Suprapubic skin (tissue), 4 donors: ENCODE data around the gene AGAP1. TPM values are rescaled to one million over a fixed set of nuclear protein-coding genes. Genes with fewer than 3 reads are reported as not detected.

Experiments used
- DNase-seq, 2 donors: peaks; one replicate each; pipeline ENCODE4 v3.0.0-alpha.2; 2019; ENCODE audit warnings: low spot score in 2 of 2
- H3K27ac ChIP-seq: fragments of 200-600 bp; sonication (generic); one replicate; pipeline ENCODE4 v1.5.1; 2019
- H3K27me3 ChIP-seq: fragments of 200-600 bp; sonication (generic); one replicate; pipeline ENCODE4 v1.5.1; 2019
- H3K36me3 ChIP-seq: fragments of 200-600 bp; sonication (generic); one replicate; pipeline ENCODE4 v1.5.1; 2019
- H3K4me1 ChIP-seq: fragments of 200-600 bp; sonication (generic); one replicate; pipeline ENCODE4 v1.5.1; 2019
- H3K4me3 ChIP-seq: fragments of 200-600 bp; sonication (generic); one replicate; pipeline ENCODE4 v1.5.1; 2019; ENCODE audit warnings: mild to moderate bottlenecking
- H3K9me3 ChIP-seq: fragments of 200-600 bp; sonication (generic); one replicate; pipeline ENCODE4 v1.5.1; 2019
- EP300 ChIP-seq: sonication (generic); formaldehyde crosslinking; IDR thresholded peaks from one replicate; pipeline ENCODE4 v1.6.1; 2017; ENCODE audit warnings: antibody characterized with exemption
- POLR2A ChIP-seq, 2 donors: fragments of 450-650 bp; IDR thresholded peaks; one replicate each; pipeline ENCODE4 v1.6.1; 2017; ENCODE audit warnings: antibody characterized with exemption in 2 of 2, mild to moderate bottlenecking in 2 of 2, moderate library complexity in 2 of 2
- POLR2AphosphoS5 ChIP-seq, 3 donors: sonication (generic); formaldehyde crosslinking; IDR thresholded peaks; one replicate each; pipeline ENCODE4 v1.6.1; 2017; ENCODE audit warnings: antibody characterized with exemption in 3 of 3
- WGBS: methylation state at CpG from one replicate; pipeline ENCODE4 v1.1.5; 2018; 5-methylcytosine and 5-hydroxymethylcytosine counted together
- total RNA-seq, 4 donors: library from RNA; depleted of rRNA; stranded (reverse); fragments of >200 nt; gene quantifications; one replicate each; pipeline ENCODE4 v1.1.0, GENCODE V29; 2016
- TF ChIP-seq, protein P1 (sequence below), 2 donors: fragments of 200-600 bp in 1 of 2; fragments of 450-650 bp in 1 of 2; sonication (generic) in 1 of 2; IDR thresholded peaks; one replicate each; pipeline ENCODE4 v1.5.1; 2016 to 2019; ENCODE audit warnings: antibody characterized with exemption in 2 of 2, mild to moderate bottlenecking in 1 of 2, moderate library complexity in 1 of 2

Gene AGAP1
- total RNA-seq, 4 donors from 2014 or later: 14.1 to 30.7 (median 19.4) TPM

DNA sequence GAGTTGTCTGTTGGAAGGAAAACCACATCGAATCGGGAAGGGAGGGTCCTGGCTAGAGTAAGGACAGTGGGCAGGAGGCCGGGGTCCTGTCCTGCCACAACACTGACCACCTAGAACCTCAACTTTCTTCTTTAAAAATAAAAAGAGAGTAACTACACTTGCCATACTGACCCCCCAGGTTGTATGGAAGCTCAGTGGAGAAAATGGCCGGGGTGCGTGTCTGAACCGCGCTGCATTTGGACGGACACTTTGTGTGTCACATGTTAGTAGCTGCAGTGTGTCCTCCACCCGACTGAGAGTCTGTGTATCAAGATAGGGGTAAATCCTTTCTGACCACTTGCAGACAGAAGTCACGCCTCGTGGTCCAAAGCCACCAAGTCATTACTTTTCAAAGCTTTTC lies 587.3 kb downstream of the AGAP1 start:
- TF ChIP-seq POLR2AphosphoS5 (IDR thresholded peaks at IDR 0.05) (no peak), EP300 (no peak), POLR2A (IDR thresholded peaks at IDR 0.05) (no peak)
- TF ChIP-seq, protein P1, sequence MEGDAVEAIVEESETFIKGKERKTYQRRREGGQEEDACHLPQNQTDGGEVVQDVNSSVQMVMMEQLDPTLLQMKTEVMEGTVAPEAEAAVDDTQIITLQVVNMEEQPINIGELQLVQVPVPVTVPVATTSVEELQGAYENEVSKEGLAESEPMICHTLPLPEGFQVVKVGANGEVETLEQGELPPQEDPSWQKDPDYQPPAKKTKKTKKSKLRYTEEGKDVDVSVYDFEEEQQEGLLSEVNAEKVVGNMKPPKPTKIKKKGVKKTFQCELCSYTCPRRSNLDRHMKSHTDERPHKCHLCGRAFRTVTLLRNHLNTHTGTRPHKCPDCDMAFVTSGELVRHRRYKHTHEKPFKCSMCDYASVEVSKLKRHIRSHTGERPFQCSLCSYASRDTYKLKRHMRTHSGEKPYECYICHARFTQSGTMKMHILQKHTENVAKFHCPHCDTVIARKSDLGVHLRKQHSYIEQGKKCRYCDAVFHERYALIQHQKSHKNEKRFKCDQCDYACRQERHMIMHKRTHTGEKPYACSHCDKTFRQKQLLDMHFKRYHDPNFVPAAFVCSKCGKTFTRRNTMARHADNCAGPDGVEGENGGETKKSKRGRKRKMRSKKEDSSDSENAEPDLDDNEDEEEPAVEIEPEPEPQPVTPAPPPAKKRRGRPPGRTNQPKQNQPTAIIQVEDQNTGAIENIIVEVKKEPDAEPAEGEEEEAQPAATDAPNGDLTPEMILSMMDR (IDR thresholded peaks at IDR 0.05): no peak
- no peak overlapping the region for H3K4me3 ChIP-seq
- 88% methylated on average over 11 of the region's 11 CpGs for WGBS

DNA sequence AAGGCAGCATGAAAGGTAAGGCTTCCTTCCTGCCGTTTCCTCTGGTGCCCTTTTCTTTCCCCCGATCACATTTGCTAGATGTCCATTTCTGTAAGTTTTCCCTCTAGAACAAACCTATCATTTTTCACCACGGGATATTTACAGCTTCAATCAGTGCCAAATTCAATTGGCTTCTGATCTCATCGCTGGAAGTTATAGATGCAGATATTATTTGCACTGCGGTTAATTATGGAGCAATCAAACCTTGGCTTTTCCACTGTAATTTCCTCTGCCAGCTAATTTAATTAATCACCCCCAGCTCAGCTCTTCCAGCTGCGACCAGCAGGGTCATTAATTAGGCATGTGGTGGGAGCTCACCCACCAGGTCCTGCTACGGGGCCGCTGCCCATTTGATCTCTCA lies 588.2 kb downstream of the AGAP1 start:
- Histone ChIP-seq H3K27me3 (no peaks in the 10 kb centered on the region), H3K27ac (no peak overlapping the region), H3K36me3 (no peaks in the 10 kb centered on the region), H3K4me3 (no peak overlapping the region), H3K9me3 (no peaks in the 10 kb centered on the region), H3K4me1 (peaks cover 3% of the 10 kb centered on the region)
- 59% methylated on average over 8 of the region's 8 CpGs for WGBS
- no peak for DNase-seq
- TF ChIP-seq EP300: no peak
- TF ChIP-seq, protein P1 (IDR thresholded peaks at IDR 0.05): no peak
- TF ChIP-seq POLR2A (IDR thresholded peaks at IDR 0.05): no peak
- TF ChIP-seq POLR2AphosphoS5 (IDR thresholded peaks at IDR 0.05): no peak

More for the DNA sequence above, 587.3 kb downstream of the AGAP1 start:
- Histone ChIP-seq H3K36me3 (no peaks in the 10 kb centered on the region), H3K27me3 (no peaks in the 10 kb centered on the region), H3K9me3 (no peaks in the 10 kb centered on the region), H3K27ac (no peak overlapping the region), H3K4me1 (peaks cover 3% of the 10 kb centered on the region)
- DNase-seq: no peak

DNA sequence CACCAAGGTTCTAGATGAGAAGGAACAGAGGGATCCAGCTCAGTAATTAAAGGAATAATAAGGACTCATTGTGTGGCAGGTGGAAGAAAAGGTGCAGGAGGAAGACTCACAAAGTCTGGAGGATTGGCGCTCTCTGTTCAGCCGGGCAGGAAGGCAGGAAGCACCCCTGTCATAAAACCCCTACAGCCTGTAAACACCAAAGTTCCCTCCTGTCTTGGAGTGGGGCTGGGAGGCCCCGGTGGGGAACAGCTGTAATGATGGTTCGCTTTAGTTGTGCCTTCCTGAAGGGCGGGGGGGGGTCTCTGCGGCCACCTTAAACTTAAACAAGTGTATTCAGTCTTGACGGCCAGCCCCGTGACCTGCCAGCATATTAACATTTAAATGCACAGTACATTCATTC lies 590.1 kb downstream of the AGAP1 start:
- TF ChIP-seq, protein P1 (IDR thresholded peaks at IDR 0.05): no peak
- TF ChIP-seq POLR2A (IDR thresholded peaks at IDR 0.05): no peak
- TF ChIP-seq POLR2AphosphoS5 (IDR thresholded peaks at IDR 0.05): no peak
- TF ChIP-seq EP300: no peak
- WGBS: 82% methylated on average over 8 of the region's 8 CpGs
- H3K27me3 ChIP-seq: no peaks in the 10 kb centered on the region
- H3K27ac ChIP-seq: no peak overlapping the region
- H3K9me3 ChIP-seq: no peaks in the 10 kb centered on the region
- H3K4me3 ChIP-seq: no peak overlapping the region
- no peaks in the 10 kb centered on the region for H3K4me1 ChIP-seq
- no peaks in the 10 kb centered on the region for H3K36me3 ChIP-seq
- DNase-seq: no peak

DNA sequence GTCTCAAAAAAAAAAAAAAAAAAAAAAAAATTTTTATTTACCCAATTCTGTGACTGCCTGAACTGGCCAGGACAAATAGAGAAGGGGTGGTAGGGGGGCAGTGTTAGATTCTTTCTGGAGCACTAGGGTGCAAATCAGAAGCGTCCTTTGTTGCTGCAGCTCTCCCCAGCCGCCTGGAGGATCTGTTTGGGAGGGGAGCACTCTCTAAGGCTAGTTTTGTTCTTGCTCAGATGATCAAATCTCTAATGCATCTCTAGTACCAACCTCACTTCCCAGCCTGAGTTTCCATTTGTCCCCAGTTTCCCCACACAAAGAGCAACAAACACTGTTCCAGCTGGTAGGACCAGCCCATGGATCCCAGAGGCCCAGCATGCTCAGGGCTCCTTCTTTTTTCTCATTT lies 591.4 kb downstream of the AGAP1 start:
- DNase-seq: no peak
- Histone ChIP-seq H3K4me1 (no peaks in the 10 kb centered on the region), H3K36me3 (no peaks in the 10 kb centered on the region), H3K27me3 (no peaks in the 10 kb centered on the region), H3K9me3 (no peaks in the 10 kb centered on the region), H3K27ac (no peak overlapping the region), H3K4me3 (no peak overlapping the region)
- TF ChIP-seq, protein P1 (IDR thresholded peaks at IDR 0.05): no peak
- TF ChIP-seq EP300 (no peak), POLR2A (IDR thresholded peaks at IDR 0.05) (no peak), POLR2AphosphoS5 (IDR thresholded peaks at IDR 0.05) (no peak)
- 61% methylated on average over 2 of the region's 2 CpGs for WGBS

DNA sequence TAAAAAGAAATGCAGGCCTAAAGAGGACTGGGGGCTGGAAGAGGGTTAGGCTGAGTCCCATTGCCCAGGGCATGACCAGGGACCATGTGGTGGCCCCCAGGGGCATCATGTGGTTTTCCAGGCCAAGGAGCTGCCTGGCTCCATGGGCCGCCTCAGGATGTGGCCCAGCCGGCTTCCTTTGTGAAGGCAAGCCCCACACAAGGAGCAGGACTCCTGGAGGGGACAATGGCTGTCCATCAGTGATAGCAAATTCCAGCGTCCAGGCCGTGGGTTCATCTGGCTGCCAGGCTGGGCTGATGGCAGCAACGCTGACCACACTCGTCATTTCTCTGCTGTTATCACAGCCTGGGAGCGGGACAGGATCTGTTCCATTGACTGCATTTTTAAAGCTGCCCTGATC lies 591.8 kb downstream of the AGAP1 start:
- no peak for TF ChIP-seq EP300
- TF ChIP-seq, protein P1 (IDR thresholded peaks at IDR 0.05): no peak
- no peak for TF ChIP-seq POLR2AphosphoS5 (IDR thresholded peaks at IDR 0.05)
- no peak for TF ChIP-seq POLR2A (IDR thresholded peaks at IDR 0.05)
- H3K27me3 ChIP-seq: no peaks in the 10 kb centered on the region
- WGBS: 92% methylated on average over 7 of the region's 7 CpGs
- no peak overlapping the region for H3K4me3 ChIP-seq
- DNase-seq: no peak
- no peak overlapping the region for H3K27ac ChIP-seq
- no peaks in the 10 kb centered on the region for H3K4me1 ChIP-seq
- no peaks in the 10 kb centered on the region for H3K9me3 ChIP-seq
- H3K36me3 ChIP-seq: no peaks in the 10 kb centered on the region
